WTC11 (cell line): ENCODE measurements around the gene CCDC12. TPM values are rescaled to one million over a fixed set of nuclear protein-coding genes. Genes with fewer than 3 reads are reported as not detected.

Source experiments
- ATAC-seq: fragments of 200-7000 bp; cut with Tn5 transposase; 2 replicates; pipeline ENCODE4 v1.10.0; 2021; ENCODE audit warnings: mild to moderate bottlenecking, moderate library complexity
- CTCF ChIA-PET: fragments of 300-600 bp; sonication (Branson Sonifier 250); formaldehyde crosslinking; loops from one replicate; lab custom pipeline; 2021; ENCODE audit warnings: antibody characterized with exemption; lab: Charles Lee
- POLR2A ChIA-PET: fragments of 350-600 bp; sonication (Branson Sonifier 250); formaldehyde crosslinking; loops from one replicate; lab custom pipeline; 2021; ENCODE audit warnings: antibody characterized with exemption; lab: Charles Lee
- DNase-seq: peaks from one replicate; pipeline ENCODE4 v3.0.0; 2021; ENCODE audit warnings: low spot score
- H3K27ac Mint-ChIP-seq: 2 replicates; pipeline ENCODE4 v1.8.0; 2021; ENCODE audit warnings: mixed read lengths
- H3K27me3 Mint-ChIP-seq: 2 replicates; pipeline ENCODE4 v1.8.0; 2021; ENCODE audit warnings: low read depth, mild to moderate bottlenecking, moderate library complexity, mixed read lengths
- H3K36me3 Mint-ChIP-seq: 2 replicates; pipeline ENCODE4 v1.8.0; 2021; ENCODE audit warnings: mixed read lengths
- H3K4me1 Mint-ChIP-seq: 2 replicates; pipeline ENCODE4 v1.8.0; 2022; ENCODE audit warnings: mixed read lengths
- H3K4me3 Mint-ChIP-seq: 2 replicates; pipeline ENCODE4 v1.8.0; 2021; ENCODE audit warnings: mild to moderate bottlenecking, moderate library complexity, mixed read lengths
- H3K9me3 Mint-ChIP-seq: 2 replicates; pipeline ENCODE4 v1.8.0; 2021; ENCODE audit warnings: mixed read lengths
- ETV6 ChIP-seq: sonication (generic); formaldehyde crosslinking; IDR thresholded peaks from 2 replicates; pipeline ENCODE4 v1.8.1; 2022; ENCODE audit warnings: mild to moderate bottlenecking, missing genetic modification reagents
- FOXP1 ChIP-seq: sonication (generic); formaldehyde crosslinking; IDR thresholded peaks from 2 replicates; pipeline ENCODE4 v1.8.0; 2022; ENCODE audit warnings: missing genetic modification reagents, mild to moderate bottlenecking, moderate library complexity, borderline replicate concordance
- GABPB1 ChIP-seq: sonication (generic); formaldehyde crosslinking; IDR thresholded peaks from 2 replicates; pipeline ENCODE4 v1.8.1; 2023; ENCODE audit warnings: mild to moderate bottlenecking, missing genetic modification reagents
- HMGXB4 ChIP-seq: sonication (generic); formaldehyde crosslinking; IDR thresholded peaks from 2 replicates; pipeline ENCODE4 v1.8.1; 2023; ENCODE audit warnings: mild to moderate bottlenecking, moderate library complexity, missing genetic modification reagents
- IRF1 ChIP-seq: sonication (generic); formaldehyde crosslinking; IDR thresholded peaks from 2 replicates; pipeline ENCODE4 v1.8.0; 2023; ENCODE audit warnings: missing genetic modification reagents
- JUN ChIP-seq: sonication (generic); formaldehyde crosslinking; IDR thresholded peaks from 2 replicates; pipeline ENCODE4 v1.8.0; 2023; ENCODE audit warnings: mild to moderate bottlenecking, missing genetic modification reagents
- NFATC4 ChIP-seq: fragments of 250-450 bp; sonication (Bioruptor Pico); IDR thresholded peaks from 2 replicates; pipeline ENCODE4 v1.9.0; 2021; ENCODE audit warnings: mild to moderate bottlenecking
- NR1H2 ChIP-seq: sonication (generic); formaldehyde crosslinking; IDR thresholded peaks from 2 replicates; pipeline ENCODE4 v1.9.0; 2021; ENCODE audit warnings: mild to moderate bottlenecking, moderate library complexity, missing genetic modification reagents
- NR2C2 ChIP-seq: sonication (generic); formaldehyde crosslinking; IDR thresholded peaks from 2 replicates; pipeline ENCODE4 v1.8.0; 2022; ENCODE audit warnings: mild to moderate bottlenecking, missing genetic modification reagents
- SOX15 ChIP-seq: fragments of 250-450 bp; sonication (Bioruptor Pico); IDR thresholded peaks from 2 replicates; pipeline ENCODE4 v1.9.0; 2021; ENCODE audit warnings: mild to moderate bottlenecking
- TEAD1 ChIP-seq: sonication (generic); formaldehyde crosslinking; IDR thresholded peaks from 2 replicates; pipeline ENCODE4 v1.8.0; 2022; ENCODE audit warnings: mild to moderate bottlenecking, missing genetic modification reagents
- ZNF138 ChIP-seq: sonication (generic); formaldehyde crosslinking; conservative IDR thresholded peaks from 2 replicates; pipeline ENCODE4 v1.8.1; 2022; ENCODE audit warnings: mild to moderate bottlenecking, moderate library complexity, missing genetic modification reagents
- ZNF423 ChIP-seq: fragments of 250-450 bp; sonication (Bioruptor Pico); IDR thresholded peaks from 2 replicates; pipeline ENCODE4 v2.1.2; 2022; ENCODE audit warnings: mild to moderate bottlenecking, moderate library complexity
- total RNA-seq: library from RNA; stranded (reverse); gene quantifications from 3 replicates; pipeline ENCODE4 v1.2.3, GENCODE V29; 2021
- TF ChIP-seq, protein P1 (sequence below): fragments of 200-600 bp; IDR thresholded peaks from 2 replicates; pipeline ENCODE4 v1.8.0; 2022; ENCODE audit warnings: antibody characterized with exemption
- TF ChIP-seq, protein P2 (sequence below): fragments of 250-450 bp; sonication (Bioruptor Pico); IDR thresholded peaks from 2 replicates; pipeline ENCODE4 v1.9.0; 2021; ENCODE audit warnings: mild to moderate bottlenecking, borderline replicate concordance
- TF ChIP-seq, protein P3 (sequence below): sonication (generic); formaldehyde crosslinking; IDR thresholded peaks from 2 replicates; pipeline ENCODE4 v1.8.1; 2022; ENCODE audit warnings: low read depth, mild to moderate bottlenecking, moderate library complexity, missing genetic modification reagents, borderline replicate concordance
- TF ChIP-seq, protein P4 (sequence below): fragments of 250-450 bp; sonication (Bioruptor Pico); IDR thresholded peaks from 2 replicates; pipeline ENCODE4 v1.9.0; 2021; ENCODE audit warnings: mild to moderate bottlenecking

The CCDC12 gene
- total RNA-seq, 1 experiment from 2014 or later: 59.1 TPM

DNA sequence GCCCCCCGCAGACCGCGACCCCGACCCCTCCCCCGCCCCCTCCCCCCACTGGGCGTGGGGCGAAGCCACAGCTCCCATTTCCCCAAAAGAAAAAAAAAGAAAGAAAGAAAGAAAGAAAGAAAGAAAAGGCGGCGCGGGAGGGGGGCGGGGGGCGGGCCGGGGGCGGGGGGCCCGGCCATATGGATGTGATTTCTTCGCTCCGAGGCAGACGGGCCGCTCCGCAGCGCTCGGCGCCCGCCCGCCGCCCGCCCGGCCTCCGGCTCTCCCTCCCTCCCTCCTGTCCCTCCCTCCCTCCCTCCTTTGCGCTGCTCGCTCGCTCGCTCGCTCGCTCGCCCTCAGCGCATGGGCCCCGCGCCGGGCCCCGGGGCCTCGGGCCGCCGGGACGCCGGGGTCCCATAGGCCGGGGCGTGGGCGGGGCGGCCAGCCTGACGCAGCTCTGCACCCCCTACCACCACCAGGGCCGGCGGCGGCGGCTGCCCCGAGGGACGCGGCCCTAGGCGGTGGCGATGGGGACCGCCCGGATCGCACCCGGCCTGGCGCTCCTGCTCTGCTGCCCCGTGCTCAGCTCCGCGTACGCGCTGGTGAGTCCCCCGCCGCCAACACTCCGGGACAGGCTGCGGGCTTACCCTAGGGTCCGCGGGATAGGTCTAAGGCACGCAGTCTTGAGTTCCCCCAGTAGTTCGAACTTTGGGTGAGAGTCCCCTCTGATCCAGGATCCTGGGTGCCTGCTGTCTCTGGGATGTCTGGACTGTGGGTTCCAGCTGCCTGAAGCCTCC, 93.3 kb downstream of the CCDC12 start:
- TF ChIP-seq, protein P1, sequence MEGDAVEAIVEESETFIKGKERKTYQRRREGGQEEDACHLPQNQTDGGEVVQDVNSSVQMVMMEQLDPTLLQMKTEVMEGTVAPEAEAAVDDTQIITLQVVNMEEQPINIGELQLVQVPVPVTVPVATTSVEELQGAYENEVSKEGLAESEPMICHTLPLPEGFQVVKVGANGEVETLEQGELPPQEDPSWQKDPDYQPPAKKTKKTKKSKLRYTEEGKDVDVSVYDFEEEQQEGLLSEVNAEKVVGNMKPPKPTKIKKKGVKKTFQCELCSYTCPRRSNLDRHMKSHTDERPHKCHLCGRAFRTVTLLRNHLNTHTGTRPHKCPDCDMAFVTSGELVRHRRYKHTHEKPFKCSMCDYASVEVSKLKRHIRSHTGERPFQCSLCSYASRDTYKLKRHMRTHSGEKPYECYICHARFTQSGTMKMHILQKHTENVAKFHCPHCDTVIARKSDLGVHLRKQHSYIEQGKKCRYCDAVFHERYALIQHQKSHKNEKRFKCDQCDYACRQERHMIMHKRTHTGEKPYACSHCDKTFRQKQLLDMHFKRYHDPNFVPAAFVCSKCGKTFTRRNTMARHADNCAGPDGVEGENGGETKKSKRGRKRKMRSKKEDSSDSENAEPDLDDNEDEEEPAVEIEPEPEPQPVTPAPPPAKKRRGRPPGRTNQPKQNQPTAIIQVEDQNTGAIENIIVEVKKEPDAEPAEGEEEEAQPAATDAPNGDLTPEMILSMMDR: no peak
- TF ChIP-seq FOXP1: peak; percentile 41; the same call in 1 of the 2 replicates
- TF ChIP-seq ETV6 (CRISPR knock-in tag): 0 out of 2 replicates have a peak, but pooled peaks have one; percentile 26
- TF ChIP-seq SOX15: no peak
- no peak for TF ChIP-seq NFATC4 (CRISPR knock-in tag)
- TF ChIP-seq ZNF423: 0 out of 2 replicates have a peak, but pooled peaks have one; percentile 8
- TF ChIP-seq, protein P2, sequence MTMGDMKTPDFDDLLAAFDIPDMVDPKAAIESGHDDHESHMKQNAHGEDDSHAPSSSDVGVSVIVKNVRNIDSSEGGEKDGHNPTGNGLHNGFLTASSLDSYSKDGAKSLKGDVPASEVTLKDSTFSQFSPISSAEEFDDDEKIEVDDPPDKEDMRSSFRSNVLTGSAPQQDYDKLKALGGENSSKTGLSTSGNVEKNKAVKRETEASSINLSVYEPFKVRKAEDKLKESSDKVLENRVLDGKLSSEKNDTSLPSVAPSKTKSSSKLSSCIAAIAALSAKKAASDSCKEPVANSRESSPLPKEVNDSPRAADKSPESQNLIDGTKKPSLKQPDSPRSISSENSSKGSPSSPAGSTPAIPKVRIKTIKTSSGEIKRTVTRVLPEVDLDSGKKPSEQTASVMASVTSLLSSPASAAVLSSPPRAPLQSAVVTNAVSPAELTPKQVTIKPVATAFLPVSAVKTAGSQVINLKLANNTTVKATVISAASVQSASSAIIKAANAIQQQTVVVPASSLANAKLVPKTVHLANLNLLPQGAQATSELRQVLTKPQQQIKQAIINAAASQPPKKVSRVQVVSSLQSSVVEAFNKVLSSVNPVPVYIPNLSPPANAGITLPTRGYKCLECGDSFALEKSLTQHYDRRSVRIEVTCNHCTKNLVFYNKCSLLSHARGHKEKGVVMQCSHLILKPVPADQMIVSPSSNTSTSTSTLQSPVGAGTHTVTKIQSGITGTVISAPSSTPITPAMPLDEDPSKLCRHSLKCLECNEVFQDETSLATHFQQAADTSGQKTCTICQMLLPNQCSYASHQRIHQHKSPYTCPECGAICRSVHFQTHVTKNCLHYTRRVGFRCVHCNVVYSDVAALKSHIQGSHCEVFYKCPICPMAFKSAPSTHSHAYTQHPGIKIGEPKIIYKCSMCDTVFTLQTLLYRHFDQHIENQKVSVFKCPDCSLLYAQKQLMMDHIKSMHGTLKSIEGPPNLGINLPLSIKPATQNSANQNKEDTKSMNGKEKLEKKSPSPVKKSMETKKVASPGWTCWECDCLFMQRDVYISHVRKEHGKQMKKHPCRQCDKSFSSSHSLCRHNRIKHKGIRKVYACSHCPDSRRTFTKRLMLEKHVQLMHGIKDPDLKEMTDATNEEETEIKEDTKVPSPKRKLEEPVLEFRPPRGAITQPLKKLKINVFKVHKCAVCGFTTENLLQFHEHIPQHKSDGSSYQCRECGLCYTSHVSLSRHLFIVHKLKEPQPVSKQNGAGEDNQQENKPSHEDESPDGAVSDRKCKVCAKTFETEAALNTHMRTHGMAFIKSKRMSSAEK (CRISPR knock-in tag): no peak
- Mint-ChIP-seq H3K36me3 (no peaks in the 10 kb centered on the region), H3K27me3 (peaks cover 93% of the 10 kb centered on the region), H3K4me1 (peaks cover 32% of the 10 kb centered on the region), H3K27ac (no peak overlapping the region), H3K4me3 (peak overlapping the region; percentile 74), H3K9me3 (no peaks in the 10 kb centered on the region)
- ATAC-seq (peak; percentile 3; the same call in 1 of the 2 replicates), DNase-seq (no peak)
- POLR2A ChIA-PET: interaction anchor here (0.8 to 1.4 kb wide), 2 partner anchors 8 to 498 kb away, joined by 3 to 4 read pairs; partner anchors contain the start of gene PTPN23
- CTCF ChIA-PET: interaction anchor here (0.6 to 3.6 kb wide), 14 partner anchors 9 to 480 kb away, joined by 3 to 27 read pairs (median 4); partner anchors contain the start of genes ALS2CL and PRSS50

DNA sequence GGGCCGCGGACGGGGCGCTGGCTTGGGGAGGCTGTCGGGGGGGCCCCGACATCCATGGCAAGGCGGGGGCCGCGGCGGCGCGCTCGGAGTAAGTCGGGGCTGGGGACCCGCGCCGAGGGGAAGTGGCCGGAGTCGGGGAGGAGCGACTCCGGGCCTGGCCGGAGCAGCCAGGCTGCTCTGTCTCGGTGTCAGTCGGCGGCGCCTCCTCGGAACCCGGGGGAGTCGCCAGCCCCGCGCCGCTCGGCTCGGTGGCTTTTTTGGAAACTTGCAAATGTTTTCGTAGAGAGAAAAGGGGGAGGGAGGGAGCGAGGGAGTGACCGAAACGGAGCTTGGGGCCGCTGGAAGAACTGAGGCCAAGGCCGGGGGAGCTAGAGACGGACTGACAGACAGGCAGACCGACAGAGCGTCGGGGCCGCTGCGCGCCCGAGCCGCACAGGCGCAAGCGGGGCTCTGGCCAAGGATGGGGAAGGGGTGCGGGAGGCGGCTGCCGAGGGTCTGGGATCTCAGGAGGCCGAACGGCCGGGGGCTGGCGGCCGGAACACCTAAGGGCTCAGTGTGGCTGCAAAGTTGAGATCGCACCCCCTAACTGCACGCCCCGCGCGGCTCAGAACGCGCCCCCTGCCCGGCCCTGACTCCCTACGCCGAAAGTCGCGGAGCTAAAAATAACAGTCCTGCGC, 94.0 kb downstream of the CCDC12 start:
- DNase-seq (peak; percentile 50), ATAC-seq (peak; percentile 27)
- no peak overlapping the region for H3K27ac Mint-ChIP-seq
- CTCF ChIA-PET: interaction anchor here (0.5 to 3.6 kb wide), 14 partner anchors 9 to 480 kb away, joined by 3 to 27 read pairs (median 4); partner anchors contain the start of genes ALS2CL and PRSS50
- H3K4me3 Mint-ChIP-seq: peak overlapping the region; percentile 74
- H3K9me3 Mint-ChIP-seq: no peaks in the 10 kb centered on the region
- POLR2A ChIA-PET: interaction anchor here (0.6 to 1.5 kb wide), 3 partner anchors 8 to 489 kb away, joined by 3 to 4 read pairs (median 3); no protein-coding TSS in a partner anchor
- TF ChIP-seq NR1H2: no peak
- TF ChIP-seq HMGXB4: 0 out of 2 replicates have a peak, but pooled peaks have one; percentile 32
- H3K27me3 Mint-ChIP-seq: peaks cover 92% of the 10 kb centered on the region
- peaks cover 25% of the 10 kb centered on the region for H3K4me1 Mint-ChIP-seq
- no peaks in the 10 kb centered on the region for H3K36me3 Mint-ChIP-seq

DNA sequence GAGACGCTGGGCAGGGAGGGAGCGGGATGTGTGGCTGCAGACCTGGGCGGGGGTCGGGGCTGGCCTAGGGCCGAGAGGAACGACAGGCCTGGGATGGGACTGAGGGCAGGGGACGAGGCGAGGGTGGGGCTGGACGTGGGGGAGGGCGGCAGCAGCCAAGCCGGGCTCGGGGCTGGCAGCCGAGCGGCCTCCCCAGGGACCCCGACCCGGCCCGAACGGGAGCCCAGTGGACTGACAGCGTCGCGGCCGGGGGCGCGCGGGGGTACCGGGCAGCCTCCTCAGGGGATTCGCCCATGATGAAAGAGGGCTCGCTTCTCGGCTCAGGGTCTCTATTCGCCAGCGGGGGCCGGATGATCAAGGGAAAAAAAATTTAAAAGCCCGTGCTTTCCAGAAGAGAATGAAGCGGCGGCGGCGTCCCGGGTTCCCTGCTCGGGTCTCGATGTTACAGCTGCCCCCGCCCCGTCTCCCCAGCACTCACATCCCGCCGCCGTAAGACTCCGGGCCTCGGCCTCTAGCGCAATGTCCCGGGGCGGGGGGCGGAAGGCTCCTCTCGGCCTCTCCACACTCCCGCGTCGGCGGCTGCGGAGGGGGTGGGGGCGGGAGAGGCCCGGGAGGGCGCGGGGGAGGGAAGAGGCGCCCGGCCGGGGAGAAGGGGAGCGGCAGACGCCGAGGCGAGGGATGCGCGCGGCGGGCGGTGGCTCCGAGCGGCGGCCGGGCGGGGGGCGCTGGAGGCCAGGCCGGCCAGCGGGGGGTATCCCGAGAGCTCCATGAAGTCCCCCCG, 94.8 kb downstream of the CCDC12 start:
- H3K4me1 Mint-ChIP-seq: peaks cover 21% of the 10 kb centered on the region
- DNase-seq: peak; percentile 63
- no peaks in the 10 kb centered on the region for H3K36me3 Mint-ChIP-seq
- peak overlapping the region; percentile 66 for H3K4me3 Mint-ChIP-seq
- H3K27ac Mint-ChIP-seq: no peak overlapping the region
- ATAC-seq: peak; percentile 49
- CTCF ChIA-PET: interaction anchor here (0.5 to 3.6 kb wide), 14 partner anchors 10 to 233 kb away, joined by 3 to 27 read pairs (median 4); partner anchors contain the start of gene PRSS50
- peaks cover 91% of the 10 kb centered on the region for H3K27me3 Mint-ChIP-seq
- no peaks in the 10 kb centered on the region for H3K9me3 Mint-ChIP-seq
- POLR2A ChIA-PET: interaction anchor here (0.6 to 1.5 kb wide), 4 partner anchors 9 to 488 kb away, joined by 3 to 4 read pairs (median 3); no protein-coding TSS in a partner anchor
- TF ChIP-seq IRF1 (CRISPR knock-in tag) (no peak), NR2C2 (CRISPR knock-in tag) (no peak), ETV6 (CRISPR knock-in tag) (no peak), JUN (CRISPR knock-in tag) (no peak), ZNF138 (no peak), GABPB1 (CRISPR knock-in tag) (no peak), TEAD1 (CRISPR knock-in tag) (no peak)
- TF ChIP-seq, protein P3, sequence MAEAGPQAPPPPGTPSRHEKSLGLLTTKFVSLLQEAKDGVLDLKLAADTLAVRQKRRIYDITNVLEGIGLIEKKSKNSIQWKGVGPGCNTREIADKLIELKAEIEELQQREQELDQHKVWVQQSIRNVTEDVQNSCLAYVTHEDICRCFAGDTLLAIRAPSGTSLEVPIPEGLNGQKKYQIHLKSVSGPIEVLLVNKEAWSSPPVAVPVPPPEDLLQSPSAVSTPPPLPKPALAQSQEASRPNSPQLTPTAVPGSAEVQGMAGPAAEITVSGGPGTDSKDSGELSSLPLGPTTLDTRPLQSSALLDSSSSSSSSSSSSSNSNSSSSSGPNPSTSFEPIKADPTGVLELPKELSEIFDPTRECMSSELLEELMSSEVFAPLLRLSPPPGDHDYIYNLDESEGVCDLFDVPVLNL (CRISPR knock-in tag): no peak
- TF ChIP-seq, protein P4, sequence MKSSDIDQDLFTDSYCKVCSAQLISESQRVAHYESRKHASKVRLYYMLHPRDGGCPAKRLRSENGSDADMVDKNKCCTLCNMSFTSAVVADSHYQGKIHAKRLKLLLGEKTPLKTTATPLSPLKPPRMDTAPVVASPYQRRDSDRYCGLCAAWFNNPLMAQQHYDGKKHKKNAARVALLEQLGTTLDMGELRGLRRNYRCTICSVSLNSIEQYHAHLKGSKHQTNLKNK (CRISPR knock-in tag): no peak
